A673 (cell line): Measurements from ENCODE around the gene C5orf15.
"Not testable (repeated sequence)": the region's sequence is repeated elsewhere in the genome, so short reads cannot be mapped to it uniquely, and the experiment has no call there.

Experiments used
- CTCF ChIP-seq: fragments of 300-800, 200-600 bp; sonication (generic); conservative IDR thresholded peaks from 2 replicates; pipeline ENCODE4 v1.5.1; 2017; ENCODE audit warnings: low read depth, mild to moderate bottlenecking, antibody characterized with exemption, low read length, moderate library complexity, mixed read lengths
- EZH2 ChIP-seq: fragments of 200-600 bp; sonication (generic); IDR thresholded peaks from 2 replicates; pipeline ENCODE4 v1.6.1; 2017; ENCODE audit warnings: borderline replicate concordance, low read depth, mild to moderate bottlenecking, mixed read lengths, antibody characterized with exemption, low read length; ENCODE audit not compliant: poor library complexity, severe bottlenecking

GRCh38 chr5:133956196-133956595 lies 12.2 kb downstream of the C5orf15 start:
- TF ChIP-seq CTCF, EZH2: not testable (repeated sequence)
